ENCODE data around the gene DDAH1. TPM values are rescaled to one million over a fixed set of nuclear protein-coding genes. Genes with fewer than 3 reads are reported as not detected.

The DDAH1 gene
- total RNA-seq, 1 donor from 2014 or later: 0.07 TPM

- H3K4me3 Mint-ChIP-seq: no peak overlapping the region
- H3K36me3 Mint-ChIP-seq (ENCODE audit: low read depth): no peaks in the 10 kb centered on the region
- peaks cover 4% of the 10 kb centered on the region for H3K27me3 Mint-ChIP-seq
- ATAC-seq (ENCODE audit: low read depth) (no peak), DNase-seq (no peak)
- POLR2A ChIA-PET: no interaction called here
- TF ChIP-seq, protein P1, sequence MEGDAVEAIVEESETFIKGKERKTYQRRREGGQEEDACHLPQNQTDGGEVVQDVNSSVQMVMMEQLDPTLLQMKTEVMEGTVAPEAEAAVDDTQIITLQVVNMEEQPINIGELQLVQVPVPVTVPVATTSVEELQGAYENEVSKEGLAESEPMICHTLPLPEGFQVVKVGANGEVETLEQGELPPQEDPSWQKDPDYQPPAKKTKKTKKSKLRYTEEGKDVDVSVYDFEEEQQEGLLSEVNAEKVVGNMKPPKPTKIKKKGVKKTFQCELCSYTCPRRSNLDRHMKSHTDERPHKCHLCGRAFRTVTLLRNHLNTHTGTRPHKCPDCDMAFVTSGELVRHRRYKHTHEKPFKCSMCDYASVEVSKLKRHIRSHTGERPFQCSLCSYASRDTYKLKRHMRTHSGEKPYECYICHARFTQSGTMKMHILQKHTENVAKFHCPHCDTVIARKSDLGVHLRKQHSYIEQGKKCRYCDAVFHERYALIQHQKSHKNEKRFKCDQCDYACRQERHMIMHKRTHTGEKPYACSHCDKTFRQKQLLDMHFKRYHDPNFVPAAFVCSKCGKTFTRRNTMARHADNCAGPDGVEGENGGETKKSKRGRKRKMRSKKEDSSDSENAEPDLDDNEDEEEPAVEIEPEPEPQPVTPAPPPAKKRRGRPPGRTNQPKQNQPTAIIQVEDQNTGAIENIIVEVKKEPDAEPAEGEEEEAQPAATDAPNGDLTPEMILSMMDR (IDR thresholded peaks at IDR 0.05): no peak
- H3K9me3 Mint-ChIP-seq: no peaks in the 10 kb centered on the region
- no peak overlapping the region for H3K27ac Mint-ChIP-seq
- CTCF ChIA-PET: no interaction called here
- intact Hi-C loops (cut with micrococcal nuclease): no loop called here
- peaks cover 2% of the 10 kb centered on the region for H3K4me1 Mint-ChIP-seq
Observed at GRCh38 chr1:85481688-85482087, 16.7 kb upstream of the DDAH1 start.

DNA sequence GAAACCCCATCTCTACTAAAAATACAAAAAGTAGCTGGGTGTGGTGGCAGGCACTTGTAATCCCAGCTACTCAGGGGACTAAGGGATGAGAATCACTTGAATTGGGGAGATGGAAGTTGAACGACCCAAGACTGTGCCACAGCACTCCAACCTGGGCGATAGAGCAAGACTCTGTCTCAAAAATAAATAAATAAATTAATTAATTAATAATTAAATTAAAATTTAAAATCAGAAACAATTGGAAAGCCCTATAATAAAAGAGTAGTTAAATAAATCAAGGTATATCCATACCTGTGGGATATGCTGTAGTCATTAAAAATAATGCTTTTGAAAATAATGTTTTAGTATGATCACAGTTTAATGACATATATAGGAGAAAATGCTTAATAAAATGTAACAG lies 15.6 kb upstream of the DDAH1 start:
- no peak for ATAC-seq (ENCODE audit: low read depth)
- Mint-ChIP-seq H3K9me3 (no peaks in the 10 kb centered on the region), H3K4me3 (no peak overlapping the region), H3K4me1 (peaks cover 2% of the 10 kb centered on the region), H3K36me3 (ENCODE audit: low read depth) (no peaks in the 10 kb centered on the region), H3K27ac (no peak overlapping the region), H3K27me3 (peaks cover 4% of the 10 kb centered on the region)
- CTCF ChIA-PET: no interaction called here
- POLR2A ChIA-PET: no interaction called here
- TF ChIP-seq, protein P1 (IDR thresholded peaks at IDR 0.05): no peak
- no peak for DNase-seq
- intact Hi-C loops (cut with micrococcal nuclease): no loop called here

- intact Hi-C loops (cut with micrococcal nuclease): no loop called here
- H3K27ac Mint-ChIP-seq: no peak overlapping the region
- ATAC-seq (ENCODE audit: low read depth): no peak
- DNase-seq: no peak
- ChIA-PET CTCF (no interaction called here), POLR2A (no interaction called here)
- TF ChIP-seq, protein P1 (IDR thresholded peaks at IDR 0.05): no peak
- H3K36me3 Mint-ChIP-seq (ENCODE audit: low read depth): no peaks in the 10 kb centered on the region
- peaks cover 2% of the 10 kb centered on the region for H3K4me1 Mint-ChIP-seq
- H3K4me3 Mint-ChIP-seq: no peak overlapping the region
- H3K27me3 Mint-ChIP-seq: peaks cover 2% of the 10 kb centered on the region
- no peaks in the 10 kb centered on the region for H3K9me3 Mint-ChIP-seq
Observed at GRCh38 chr1:85479491-85479890, 14.5 kb upstream of the DDAH1 start.

DNA sequence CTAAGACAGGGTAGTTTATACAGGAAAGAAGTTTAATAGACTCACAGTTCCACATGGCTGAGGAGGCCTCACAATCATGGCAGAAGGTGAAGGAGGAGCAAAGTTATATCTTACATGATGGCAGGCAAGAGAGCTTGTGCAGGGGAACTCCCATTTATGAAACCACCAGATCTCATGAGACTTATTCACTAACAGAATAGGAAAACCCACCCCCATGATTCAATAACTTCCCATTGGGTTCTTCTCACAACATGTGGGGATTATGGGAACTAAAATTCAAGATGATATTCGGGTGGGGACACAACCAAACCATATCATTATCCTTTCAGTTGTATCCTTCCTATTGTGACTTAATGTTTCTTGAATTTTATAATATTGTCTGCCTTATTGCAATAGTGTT lies 13.4 kb upstream of the DDAH1 start:
- H3K27ac Mint-ChIP-seq: no peak overlapping the region
- TF ChIP-seq, protein P1 (IDR thresholded peaks at IDR 0.05): no peak
- no peaks in the 10 kb centered on the region for H3K9me3 Mint-ChIP-seq
- no peaks in the 10 kb centered on the region for H3K36me3 Mint-ChIP-seq (ENCODE audit: low read depth)
- CTCF ChIA-PET: no interaction called here
- H3K27me3 Mint-ChIP-seq: peaks cover 6% of the 10 kb centered on the region
- H3K4me3 Mint-ChIP-seq: no peak overlapping the region
- POLR2A ChIA-PET: no interaction called here
- intact Hi-C loops (cut with micrococcal nuclease): no loop called here
- ATAC-seq (ENCODE audit: low read depth) (no peak), DNase-seq (no peak)
- H3K4me1 Mint-ChIP-seq: peaks cover 2% of the 10 kb centered on the region

DNA sequence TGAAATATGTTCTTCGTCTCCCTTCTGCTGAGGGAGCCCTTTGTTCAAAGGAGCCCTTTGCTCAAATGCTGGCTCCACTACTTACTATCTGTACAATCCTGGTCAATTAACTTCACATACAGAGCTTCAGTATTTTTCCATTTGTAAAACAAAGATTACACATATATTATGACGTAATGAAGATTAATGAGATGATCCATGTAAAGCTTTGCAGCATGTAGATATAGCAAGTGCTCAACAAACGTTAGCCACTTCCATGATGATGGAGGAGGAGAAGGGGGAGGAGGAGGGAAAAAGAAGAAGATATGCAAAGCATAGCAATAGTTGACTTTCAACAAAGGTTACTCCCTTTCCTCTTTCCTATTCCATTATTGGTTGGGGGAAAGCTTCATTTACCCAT lies 10.1 kb upstream of the DDAH1 start:
- POLR2A ChIA-PET: no interaction called here
- no peaks in the 10 kb centered on the region for H3K9me3 Mint-ChIP-seq
- peaks cover 9% of the 10 kb centered on the region for H3K27me3 Mint-ChIP-seq
- H3K27ac Mint-ChIP-seq: no peak overlapping the region
- CTCF ChIA-PET: no interaction called here
- no peak overlapping the region for H3K4me3 Mint-ChIP-seq
- TF ChIP-seq, protein P1 (IDR thresholded peaks at IDR 0.05): no peak
- intact Hi-C loops (cut with micrococcal nuclease): no loop called here
- H3K36me3 Mint-ChIP-seq (ENCODE audit: low read depth): no peaks in the 10 kb centered on the region
- H3K4me1 Mint-ChIP-seq: peaks cover 2% of the 10 kb centered on the region
- no peak for ATAC-seq (ENCODE audit: low read depth)
- DNase-seq: no peak

All from activated B cell treated with CpG ODN at 0.5 μM for 24 hours (primary cell).